NT2/D1 (cell line): ENCODE data around the gene TUB.

Source experiments
- DNase-seq: peaks from one replicate; pipeline ENCODE4 v3.0.0-alpha.2; 2011; ENCODE audit warnings: low read depth, low spot score
- H3K27me3 ChIP-seq: 2 replicates; pipeline ENCODE4 v1.6.0; 2011; ENCODE audit warnings: mild to moderate bottlenecking; ENCODE audit not compliant: insufficient read length, insufficient read depth
- H3K36me3 ChIP-seq: 2 replicates; pipeline ENCODE4 v1.6.1; 2011; ENCODE audit warnings: mild to moderate bottlenecking, low read length, mixed read lengths; ENCODE audit not compliant: insufficient read depth, insufficient read length
- H3K4me1 ChIP-seq: 2 replicates; pipeline ENCODE4 v1.5.1; 2011; ENCODE audit not compliant: insufficient read depth, insufficient read length
- H3K4me3 ChIP-seq: 2 replicates; pipeline ENCODE4 v1.5.1; 2011; ENCODE audit warnings: low read depth; ENCODE audit not compliant: insufficient read length
- H3K9ac ChIP-seq: 2 replicates; pipeline ENCODE4 v1.6.0; 2011; ENCODE audit warnings: low read depth; ENCODE audit not compliant: insufficient read length
- H3K9me3 ChIP-seq: 2 replicates; pipeline ENCODE4 v1.5.1; 2011; ENCODE audit warnings: mild to moderate bottlenecking, low read length; ENCODE audit not compliant: insufficient read depth
- SUZ12 ChIP-seq: IDR thresholded peaks from 2 replicates; pipeline ENCODE4 v1.6.1; 2011; ENCODE audit not compliant: insufficient read length, insufficient read depth; ENCODE audit errors: extremely low read depth
- YY1 ChIP-seq: IDR thresholded peaks from 2 replicates; pipeline ENCODE4 v1.6.1; 2011; ENCODE audit not compliant: insufficient read length, insufficient read depth
- ZNF274 ChIP-seq: IDR thresholded peaks from 2 replicates; pipeline ENCODE4 v1.6.1; 2011; ENCODE audit warnings: mild to moderate bottlenecking, low read depth, low read length

The TUB gene

DNA sequence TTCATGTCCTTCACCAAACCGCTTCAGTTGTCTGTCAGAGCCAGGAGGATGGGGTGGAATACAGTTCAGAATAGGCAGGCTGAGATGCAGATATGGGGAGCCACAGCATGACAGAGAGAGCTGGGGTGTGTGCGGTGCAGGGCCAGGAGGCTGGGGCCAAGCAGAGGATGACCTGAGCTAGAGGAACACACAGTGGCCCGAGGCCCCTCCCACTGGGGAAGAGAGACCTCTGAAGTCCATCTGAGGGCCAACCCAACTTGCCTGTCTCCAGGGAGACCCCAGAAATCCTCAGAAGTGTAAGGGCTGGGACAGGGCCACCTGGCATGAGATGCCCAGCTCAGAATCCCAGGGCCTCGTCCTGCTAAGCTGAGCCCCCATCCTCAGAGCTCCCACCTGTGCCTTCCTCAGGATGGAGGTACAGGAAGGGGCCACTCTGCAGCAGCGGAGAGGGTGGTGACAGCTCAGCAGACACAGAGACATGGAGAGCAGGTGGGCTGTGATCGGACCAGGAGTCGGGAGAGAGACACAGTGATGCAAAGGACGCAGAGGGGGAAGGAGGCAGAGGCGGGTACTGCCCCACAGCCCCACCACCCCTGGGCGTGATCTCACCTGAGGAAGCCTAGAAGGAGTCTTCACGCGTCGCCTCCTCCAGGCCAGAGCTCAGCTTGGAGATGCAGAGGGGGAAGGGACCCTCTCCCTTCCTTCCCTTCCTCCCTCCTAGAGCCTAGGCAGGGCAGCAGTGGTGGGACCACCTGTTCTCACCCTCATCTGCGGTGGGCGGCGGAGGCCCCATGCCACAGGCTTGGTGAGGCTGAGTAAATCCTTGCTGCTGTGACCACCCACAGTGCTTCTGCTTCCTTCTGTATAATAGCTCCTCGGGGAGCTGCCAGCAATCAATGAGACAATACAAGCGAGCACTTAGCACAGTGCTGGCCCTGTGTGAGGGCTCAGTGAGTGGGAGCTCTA lies 9.1 kb upstream of the TUB start:
- peaks cover 10% of the 10 kb centered on the region for H3K4me1 ChIP-seq

DNA sequence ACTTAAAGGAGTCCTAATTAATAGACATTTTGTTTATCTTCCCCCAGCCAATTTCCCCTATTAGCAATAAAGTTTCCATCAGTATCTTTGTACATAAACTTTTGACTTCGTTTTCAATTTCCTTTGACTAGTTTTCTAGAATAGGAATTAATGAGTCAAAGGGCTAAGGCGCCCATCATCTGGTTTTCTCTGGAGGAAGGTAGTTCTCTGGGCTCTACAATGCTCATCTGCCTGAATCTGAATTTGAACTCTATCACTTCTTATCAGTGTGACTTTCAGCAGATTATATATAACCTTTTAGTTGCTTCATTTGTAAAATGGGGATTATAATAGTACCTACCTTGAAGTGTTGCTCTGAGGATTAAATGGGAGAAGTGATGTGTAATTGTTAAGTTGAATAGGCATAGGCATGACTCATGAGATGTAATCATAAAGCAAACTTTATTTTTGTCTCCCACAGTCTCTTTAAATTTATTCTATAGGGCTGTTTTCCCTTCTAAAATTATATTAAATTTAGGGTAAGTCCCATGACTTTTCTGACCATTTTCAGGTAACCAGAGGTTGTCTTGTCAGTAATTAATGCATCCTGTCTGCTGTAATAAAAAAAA lies 5.8 kb upstream of the TUB start:
- no peaks in the 10 kb centered on the region for H3K36me3 ChIP-seq
- H3K9ac ChIP-seq, result no peak overlapping the region
- no peak for TF ChIP-seq SUZ12
- TF ChIP-seq ZNF274, result no peak
- no peak for TF ChIP-seq YY1
- H3K27me3 ChIP-seq, result peaks cover 21% of the 10 kb centered on the region
- H3K4me3 ChIP-seq, result no peak overlapping the region
- DNase-seq, result no peak
- peaks cover 10% of the 10 kb centered on the region for H3K4me1 ChIP-seq
- no peaks in the 10 kb centered on the region for H3K9me3 ChIP-seq

More for the DNA sequence above, 9.1 kb upstream of the TUB start:
- no peak for DNase-seq
- no peak for TF ChIP-seq YY1
- no peak for TF ChIP-seq SUZ12
- TF ChIP-seq ZNF274, result no peak
- Histone ChIP-seq H3K27me3 (peaks cover 7% of the 10 kb centered on the region), H3K9ac (no peak overlapping the region), H3K36me3 (no peaks in the 10 kb centered on the region), H3K9me3 (no peaks in the 10 kb centered on the region), H3K4me3 (no peak overlapping the region)

DNA sequence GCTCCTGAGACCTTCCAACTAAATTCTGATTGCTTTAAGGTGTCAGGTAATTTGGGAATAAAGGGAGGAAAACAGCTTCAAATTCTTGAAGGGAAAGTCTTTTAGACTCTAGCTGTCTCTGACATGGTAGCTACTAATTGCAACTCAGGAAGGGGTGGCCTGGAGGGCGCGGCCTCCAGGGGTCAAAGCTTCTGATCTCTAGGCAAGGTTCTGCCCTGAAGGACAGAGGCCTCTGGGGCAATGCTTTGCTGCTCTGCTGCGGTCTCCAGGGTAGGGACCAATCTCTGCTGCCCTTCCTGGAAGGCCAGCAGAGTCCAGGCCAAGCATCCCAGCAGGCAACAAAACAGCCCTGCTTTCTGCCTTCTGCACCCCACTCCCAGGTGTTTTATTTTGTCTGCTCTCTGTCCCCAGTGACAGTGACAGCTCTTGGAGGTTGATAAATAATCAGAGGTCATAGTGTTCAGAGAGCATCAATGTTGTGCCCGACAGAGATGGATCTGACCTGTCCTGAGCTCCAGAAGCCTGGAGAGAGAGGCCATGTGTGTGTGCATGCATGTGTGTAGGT lies 1.8 kb upstream of the TUB start:
- no peak for DNase-seq
- Histone ChIP-seq H3K9ac (no peak overlapping the region), H3K4me1 (peaks cover 16% of the 10 kb centered on the region), H3K36me3 (peaks cover 7% of the 10 kb centered on the region), H3K27me3 (peaks cover 29% of the 10 kb centered on the region), H3K9me3 (no peaks in the 10 kb centered on the region), H3K4me3 (no peak overlapping the region)
- TF ChIP-seq ZNF274 (no peak), SUZ12 (no peak), YY1 (no peak)

DNA sequence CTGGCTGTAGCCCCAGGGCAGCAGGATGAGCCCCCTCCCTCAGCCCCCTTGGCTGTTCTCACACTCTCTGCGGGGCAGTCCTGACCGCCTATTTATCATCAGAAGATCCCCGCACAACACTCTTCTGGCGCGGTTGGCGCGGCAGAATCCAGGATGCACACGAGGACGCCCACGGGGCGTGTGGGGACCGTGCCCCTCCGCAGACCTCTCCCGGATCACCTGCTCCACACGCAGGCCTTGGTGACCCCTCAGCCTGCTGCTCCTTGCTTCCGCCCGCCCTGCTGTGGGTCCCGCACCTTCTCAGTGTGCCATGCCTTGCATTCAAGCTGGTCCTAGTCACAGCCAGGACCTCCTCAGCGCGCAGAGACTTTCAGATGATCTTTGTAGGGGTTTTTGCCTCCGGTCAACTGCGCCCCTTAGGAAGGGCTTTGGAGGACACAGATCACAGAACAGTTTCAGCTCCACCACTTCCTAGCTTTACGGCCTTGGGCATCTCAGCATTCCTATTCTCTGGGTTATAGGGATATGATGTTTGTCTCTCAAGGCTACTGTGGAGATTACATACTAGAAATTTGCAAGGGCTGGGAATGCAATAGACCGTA lies 841 bp upstream of the TUB start:
- Histone ChIP-seq H3K9ac (peak overlapping the region; percentile 66), H3K4me3 (peak overlapping the region; percentile 69)
- no peak for DNase-seq

DNA sequence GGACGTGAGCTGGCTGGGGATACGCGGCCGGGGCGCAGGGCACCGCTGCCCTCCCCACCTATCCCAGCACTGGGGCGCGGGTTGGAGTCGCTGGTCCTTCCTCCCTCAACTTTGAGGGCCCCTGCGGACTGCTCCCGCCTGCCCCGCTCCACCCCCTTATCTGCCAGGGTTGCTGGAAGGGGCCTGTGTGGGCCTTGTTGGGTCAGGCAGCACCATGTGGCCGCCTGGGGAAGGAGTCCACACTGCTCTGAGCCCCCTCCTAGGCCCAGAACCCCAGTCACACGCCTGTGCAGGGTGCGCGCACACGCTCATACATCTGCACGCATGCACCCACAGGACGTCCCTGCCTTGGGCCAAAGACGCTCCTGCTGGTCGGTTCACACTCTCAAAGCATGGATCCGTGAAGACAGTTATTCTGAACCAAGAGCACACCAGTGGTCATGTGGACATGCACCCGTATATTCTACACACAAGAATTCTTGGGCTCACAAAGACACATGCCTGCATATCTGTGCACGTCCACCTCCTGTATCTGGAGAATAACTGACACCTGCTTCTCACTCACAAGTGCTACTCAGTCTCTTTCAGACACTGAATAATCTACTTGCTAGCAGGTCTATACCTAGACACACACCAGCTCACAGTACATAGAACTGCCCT lies 710 bp downstream of the TUB start:
- no peaks in the 10 kb centered on the region for H3K9me3 ChIP-seq
- DNase-seq, result no peak
- H3K9ac ChIP-seq, result peak overlapping the region; percentile 68
- H3K27me3 ChIP-seq, result peaks cover 29% of the 10 kb centered on the region
- H3K36me3 ChIP-seq, result peaks cover 7% of the 10 kb centered on the region
- peaks cover 29% of the 10 kb centered on the region for H3K4me1 ChIP-seq
- peak overlapping the region; percentile 69 for H3K4me3 ChIP-seq
- TF ChIP-seq ZNF274 (no peak), YY1 (no peak), SUZ12 (no peak)

More for the DNA sequence above, 841 bp upstream of the TUB start:
- H3K36me3 ChIP-seq, result peaks cover 7% of the 10 kb centered on the region
- peaks cover 19% of the 10 kb centered on the region for H3K4me1 ChIP-seq
- no peaks in the 10 kb centered on the region for H3K9me3 ChIP-seq
- TF ChIP-seq SUZ12 (no peak), ZNF274 (no peak), YY1 (no peak)
- peaks cover 29% of the 10 kb centered on the region for H3K27me3 ChIP-seq

DNA sequence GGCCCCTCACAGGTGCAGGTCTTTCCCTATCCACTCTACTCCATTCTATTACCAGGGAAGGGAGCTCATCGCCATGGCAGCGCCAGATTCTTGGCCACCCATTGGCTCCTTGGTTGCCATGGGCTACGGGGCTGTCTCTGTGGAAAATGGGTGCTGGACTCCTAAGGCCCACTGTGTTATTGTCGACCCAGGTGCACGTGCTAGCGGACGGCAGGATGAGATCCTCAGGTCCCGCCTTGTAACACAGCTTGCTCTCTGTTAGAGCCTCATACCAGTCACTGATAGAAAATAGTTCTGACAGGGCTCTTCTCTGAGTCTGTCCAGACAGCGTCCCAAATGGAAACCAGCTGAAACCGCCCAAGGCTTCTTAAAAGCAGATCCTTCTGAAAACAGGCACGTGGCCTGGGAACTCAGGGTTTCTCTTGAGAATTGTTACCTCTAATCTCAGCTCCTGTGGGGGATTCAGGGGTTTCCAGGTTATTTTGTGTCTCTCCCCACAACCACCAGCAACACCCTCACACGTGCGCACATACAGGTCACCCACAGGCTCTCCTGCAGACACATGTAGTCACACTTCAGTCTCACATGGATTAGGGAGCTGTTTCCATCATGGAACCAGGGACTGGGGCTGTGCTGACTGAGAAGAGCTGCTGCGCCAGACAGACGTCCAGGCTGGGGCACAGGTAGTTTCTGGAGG lies 1.5 kb downstream of the TUB start:
- H3K36me3 ChIP-seq, result peaks cover 7% of the 10 kb centered on the region
- H3K27me3 ChIP-seq, result peaks cover 29% of the 10 kb centered on the region
- no peak for DNase-seq
- H3K4me1 ChIP-seq, result peaks cover 33% of the 10 kb centered on the region
- no peak overlapping the region for H3K4me3 ChIP-seq
- TF ChIP-seq ZNF274, result no peak
- TF ChIP-seq SUZ12, result no peak
- no peak for TF ChIP-seq YY1
- H3K9ac ChIP-seq, result no peak overlapping the region
- H3K9me3 ChIP-seq, result no peaks in the 10 kb centered on the region
